AG04450 (cell line): Measurements from ENCODE around the gene ETV6. TPM values are rescaled to one million over a fixed set of nuclear protein-coding genes. Genes with fewer than 3 reads are reported as not detected.

Experiments used
- CTCF ChIA-PET: fragments of 300-600, 350-600 bp; formaldehyde crosslinking; extraction: SDS; loops from one replicate; lab custom pipeline; 2022; ENCODE audit warnings: antibody characterized with exemption, inconsistent platforms; lab: Charles Lee
- POLR2A ChIA-PET: fragments of 350-600 bp; formaldehyde crosslinking; extraction: SDS; loops from one replicate; lab custom pipeline; 2021; ENCODE audit warnings: antibody characterized with exemption, inconsistent platforms; lab: Yijun Ruan, JAX
- DNase-seq: peaks from one replicate; pipeline ENCODE4 v3.0.0-alpha.2; 2011; ENCODE audit warnings: low read depth, low spot score
- H3K27ac ChIP-seq: one replicate; pipeline ENCODE4 v1.5.1; 2012; ENCODE audit warnings: low read depth, low read length, control low read depth
- H3K27me3 ChIP-seq: one replicate; pipeline ENCODE4 v1.6.0; 2012; ENCODE audit warnings: low read length; ENCODE audit not compliant: control insufficient read depth, insufficient read depth
- H3K4me3 ChIP-seq: 2 replicates; pipeline ENCODE4 v1.5.1; 2011; ENCODE audit warnings: mild to moderate bottlenecking, low read depth, low read length, control low read depth
- H3K9me3 ChIP-seq: 2 replicates; pipeline ENCODE4 v1.5.1; 2012; ENCODE audit warnings: low read length; ENCODE audit not compliant: control insufficient read depth, insufficient read depth
- polyA plus RNA-seq: library from polyadenylated mRNA; depleted of rRNA; stranded (reverse); fragments of >200 nt; gene quantifications from 2 replicates; pipeline ENCODE4 v1.2.3, GENCODE V29; 2011
- TF ChIP-seq, protein P1 (sequence below): IDR thresholded peaks from 2 replicates; pipeline ENCODE4 v1.5.1; 2011; ENCODE audit warnings: low read depth, low read length, control low read depth, inconsistent platforms

Gene ETV6
- polyA plus RNA-seq, 1 experiment = 7.9 TPM

- Histone ChIP-seq H3K27ac (no peak overlapping the region), H3K27me3 (no peaks in the 10 kb centered on the region), H3K4me3 (no peak overlapping the region), H3K9me3 (peaks cover 1% of the 10 kb centered on the region; the same call in 1 of the 2 replicates)
- no peak for DNase-seq
- ChIA-PET POLR2A (interaction anchor here (0.6 kb wide), 1 partner anchor 75 kb away, joined by 3 read pairs; no protein-coding TSS in a partner anchor), CTCF (interaction anchor here (0.6 kb wide), 1 partner anchor 1675 kb away, joined by 3 read pairs; no protein-coding TSS in a partner anchor)
- TF ChIP-seq, protein P1, sequence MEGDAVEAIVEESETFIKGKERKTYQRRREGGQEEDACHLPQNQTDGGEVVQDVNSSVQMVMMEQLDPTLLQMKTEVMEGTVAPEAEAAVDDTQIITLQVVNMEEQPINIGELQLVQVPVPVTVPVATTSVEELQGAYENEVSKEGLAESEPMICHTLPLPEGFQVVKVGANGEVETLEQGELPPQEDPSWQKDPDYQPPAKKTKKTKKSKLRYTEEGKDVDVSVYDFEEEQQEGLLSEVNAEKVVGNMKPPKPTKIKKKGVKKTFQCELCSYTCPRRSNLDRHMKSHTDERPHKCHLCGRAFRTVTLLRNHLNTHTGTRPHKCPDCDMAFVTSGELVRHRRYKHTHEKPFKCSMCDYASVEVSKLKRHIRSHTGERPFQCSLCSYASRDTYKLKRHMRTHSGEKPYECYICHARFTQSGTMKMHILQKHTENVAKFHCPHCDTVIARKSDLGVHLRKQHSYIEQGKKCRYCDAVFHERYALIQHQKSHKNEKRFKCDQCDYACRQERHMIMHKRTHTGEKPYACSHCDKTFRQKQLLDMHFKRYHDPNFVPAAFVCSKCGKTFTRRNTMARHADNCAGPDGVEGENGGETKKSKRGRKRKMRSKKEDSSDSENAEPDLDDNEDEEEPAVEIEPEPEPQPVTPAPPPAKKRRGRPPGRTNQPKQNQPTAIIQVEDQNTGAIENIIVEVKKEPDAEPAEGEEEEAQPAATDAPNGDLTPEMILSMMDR = no peak
Measured at GRCh38 chr12:11833174-11833895, 183.9 kb downstream of the ETV6 start.

DNA sequence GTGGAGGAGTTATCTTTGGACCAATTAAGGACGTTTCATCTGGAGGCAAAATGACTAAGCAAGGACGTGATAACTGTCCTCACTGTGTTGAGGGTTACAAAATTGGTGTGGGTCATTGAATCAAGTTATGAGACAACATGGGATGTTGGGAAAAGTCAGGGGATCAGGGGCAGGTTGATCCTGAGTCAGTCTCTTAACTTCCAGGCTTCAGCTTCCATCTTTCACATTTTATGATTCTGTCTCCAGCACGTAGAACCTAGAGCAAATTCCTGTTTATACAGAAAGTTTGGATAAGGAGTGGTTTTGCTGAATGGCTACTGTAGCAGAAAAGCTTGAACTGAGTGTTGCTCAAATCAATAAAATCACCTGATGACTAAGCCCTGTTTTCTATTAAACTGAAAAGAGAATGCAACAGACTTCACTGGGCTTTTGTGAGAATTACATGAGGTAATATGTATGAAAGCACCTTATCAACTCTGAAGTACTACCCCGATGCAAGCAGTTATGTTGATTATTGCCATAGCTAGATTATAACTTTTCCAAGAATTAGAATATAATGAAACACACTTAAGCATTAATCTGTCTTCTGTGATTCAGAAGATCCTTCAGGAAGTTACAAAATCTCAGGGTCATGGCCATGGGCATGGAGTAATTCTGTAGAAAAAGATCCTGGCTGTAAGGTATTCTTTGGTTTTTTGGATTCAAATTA, 184.8 kb downstream of the ETV6 start:
- H3K4me3 ChIP-seq = no peak overlapping the region

GRCh38 chr12:11834931-11835330, 185.5 kb downstream of the ETV6 start:
- H3K4me3 ChIP-seq = no peak overlapping the region
- peaks cover 3% of the 10 kb centered on the region; the same call in 1 of the 2 replicates for H3K9me3 ChIP-seq
- TF ChIP-seq, protein P1 = no peak
- no peak overlapping the region for H3K27ac ChIP-seq
- no peak for DNase-seq
- H3K27me3 ChIP-seq = no peaks in the 10 kb centered on the region
- ChIA-PET POLR2A (no interaction called here), CTCF (no interaction called here)

More for the DNA sequence above, 184.8 kb downstream of the ETV6 start:
- H3K9me3 ChIP-seq = peaks cover 3% of the 10 kb centered on the region; the same call in 1 of the 2 replicates
- ChIA-PET POLR2A (no interaction called here), CTCF (no interaction called here)
- no peaks in the 10 kb centered on the region for H3K27me3 ChIP-seq
- no peak overlapping the region for H3K27ac ChIP-seq
- DNase-seq = no peak
- TF ChIP-seq, protein P1 = no peak

- ChIA-PET CTCF (no interaction called here), POLR2A (no interaction called here)
- Histone ChIP-seq H3K4me3 (no peak overlapping the region), H3K9me3 (peaks cover 3% of the 10 kb centered on the region; the same call in 1 of the 2 replicates), H3K27ac (no peak overlapping the region), H3K27me3 (no peaks in the 10 kb centered on the region)
- DNase-seq = no peak
- TF ChIP-seq, protein P1 = no peak
Measured at GRCh38 chr12:11836282-11837151, 187.0 kb downstream of the ETV6 start.
